ENCODE results near the gene ITPK1. TPM values are rescaled to one million over a fixed set of nuclear protein-coding genes. Genes with fewer than 3 reads are reported as not detected.

Gene ITPK1
- total RNA-seq, 1 donor: 59.8 TPM

- DNase-seq (ENCODE audit: low read depth in 2 of 3, low spot score in 2 of 3): no peak
These were observed 208.3 kb downstream of the ITPK1 start for GRCh38 chr14:92907316-92907911.

GRCh38 chr14:92906823-92907222 lies 208.9 kb downstream of the ITPK1 start:
- no peak for DNase-seq (ENCODE audit: low read depth in 2 of 3, low spot score in 2 of 3)

- DNase-seq (ENCODE audit: low read depth in 2 of 3, low spot score in 2 of 3): no peak
These were observed 209.3 kb downstream of the ITPK1 start for GRCh38 chr14:92906420-92906819.

GRCh38 chr14:92905667-92906066 lies 210.1 kb downstream of the ITPK1 start:
- DNase-seq (ENCODE audit: low read depth in 2 of 3, low spot score in 2 of 3): no peak

GRCh38 chr14:92903359-92903758 lies 212.4 kb downstream of the ITPK1 start:
- no peak for DNase-seq (ENCODE audit: low read depth in 2 of 3, low spot score in 2 of 3)

GRCh38 chr14:92902726-92903125 lies 213.0 kb downstream of the ITPK1 start:
- no peak for DNase-seq (ENCODE audit: low read depth in 2 of 3, low spot score in 2 of 3)

GRCh38 chr14:92902191-92902590 lies 213.5 kb downstream of the ITPK1 start:
- no peak for DNase-seq (ENCODE audit: low read depth in 2 of 3, low spot score in 2 of 3)

- DNase-seq (ENCODE audit: low read depth in 2 of 3, low spot score in 2 of 3): no peak
These were observed 215.1 kb downstream of the ITPK1 start for GRCh38 chr14:92900660-92901059.

- DNase-seq (ENCODE audit: low read depth in 2 of 3, low spot score in 2 of 3): no peak
These were observed 217.1 kb downstream of the ITPK1 start for GRCh38 chr14:92898566-92899131.

- no peak for DNase-seq (ENCODE audit: low read depth in 2 of 3, low spot score in 2 of 3)
These were observed 217.7 kb downstream of the ITPK1 start for GRCh38 chr14:92897922-92898565.

- no peak for DNase-seq (ENCODE audit: low read depth in 2 of 3, low spot score in 2 of 3)
These were observed 220.3 kb downstream of the ITPK1 start for GRCh38 chr14:92895352-92895878.

GRCh38 chr14:92892589-92892988 lies 223.1 kb downstream of the ITPK1 start:
- DNase-seq (ENCODE audit: low read depth in 2 of 3, low spot score in 2 of 3): no peak

- DNase-seq (ENCODE audit: low read depth in 2 of 3, low spot score in 2 of 3): no peak
These were observed 224.7 kb downstream of the ITPK1 start for GRCh38 chr14:92890830-92891588.

GRCh38 chr14:92888896-92889295 lies 226.8 kb downstream of the ITPK1 start:
- DNase-seq (ENCODE audit: low read depth in 2 of 3, low spot score in 2 of 3): no peak

GRCh38 chr14:92887157-92887556 lies 228.6 kb downstream of the ITPK1 start:
- DNase-seq (ENCODE audit: low read depth in 2 of 3, low spot score in 2 of 3): no peak

Other genes starting within 250 kb of the ITPK1 start
- gene CHGA, start 192.8 kb downstream of the ITPK1 start, total RNA-seq: not detected
- 38.5 TPM for gene MOAP1, start 69.0 kb upstream of the ITPK1 start, total RNA-seq
- gene LYSET, start 69.4 kb upstream of the ITPK1 start, total RNA-seq: 7.0 TPM
- gene GON7, start 91.1 kb upstream of the ITPK1 start, total RNA-seq: 6.2 TPM
- 34.5 TPM for gene UBR7, start 91.3 kb upstream of the ITPK1 start, total RNA-seq
- gene BTBD7, start 217.1 kb upstream of the ITPK1 start, total RNA-seq: 10.5 TPM
- not detected for gene COX8C, start 231.3 kb upstream of the ITPK1 start, total RNA-seq

All from hematopoietic multipotent progenitor cell (in vitro differentiated cells).